Measurements from ENCODE around the gene PPP4R2. TPM values are rescaled to one million over a fixed set of nuclear protein-coding genes. Genes with fewer than 3 reads are reported as not detected.

Gene PPP4R2
- total and polyA plus RNA-seq, 2 donors (not counting 1 experiment from before 2014, with no cell fraction given): 9.8 to 57.5 TPM

GRCh38 chr3:73107676-73108187 lies 111.1 kb downstream of the PPP4R2 start:
- Mint-ChIP-seq H3K4me1 (no peaks in the 10 kb centered on the region), H3K9me3 (ENCODE audit: insufficient read depth) (no peaks in the 10 kb centered on the region), H3K27me3 (peaks cover 7% of the 10 kb centered on the region), H3K27ac (no peak overlapping the region), H3K4me3 (no peak overlapping the region)
- ChIA-PET CTCF (no interaction called here), POLR2A (no interaction called here)
- peaks cover 0 to 6% (median 0%) of the 10 kb centered on the region in 4 experiments for H3K27me3 ChIP-seq (replicated peaks in 1 of 4; ENCODE audit: control extremely low read depth in 1 of 4, control insufficient read depth in 3 of 4, insufficient read depth in 4 of 4, low read length in 3 of 4)
- no peaks in the 10 kb centered on the region for H3K4me1 ChIP-seq (ENCODE audit: control insufficient read depth in 2 of 2, insufficient read depth in 2 of 2, low read length in 2 of 2)
- H3K36me3 ChIP-seq (replicated peaks in 1 of 2; ENCODE audit: control extremely low read depth in 1 of 2, control insufficient read depth in 1 of 2, extremely low read depth in 1 of 2, insufficient read depth in 2 of 2, low read length in 1 of 2): no peaks in the 10 kb centered on the region
- TF ChIP-seq EZH2 (IDR thresholded peaks at IDR 0.05; ENCODE audit: borderline replicate concordance, insufficient read depth, low read depth, low read length, poor library complexity, severe bottlenecking) (no peak), CTCF (IDR thresholded peaks at IDR 0.05) (no peak)
- no peaks in the 10 kb centered on the region for H4K20me1 ChIP-seq (ENCODE audit: control insufficient read depth, insufficient read depth, low read length, poor library complexity, severe bottlenecking)
- H3K4me2 ChIP-seq (replicated peaks; ENCODE audit: low read depth, low read length, poor library complexity, severe bottlenecking): no peak overlapping the region
- no peak overlapping the region for H3K9ac ChIP-seq (ENCODE audit: low read length)
- no peaks in the 10 kb centered on the region for H3K79me2 ChIP-seq (ENCODE audit: control insufficient read depth, insufficient read depth, low read length)
- H3K4me3 ChIP-seq (ENCODE audit: control extremely low read depth in 1 of 5, extremely low read depth in 1 of 5, insufficient read depth in 1 of 5, low read depth in 2 of 5, low read length in 4 of 5): no peak overlapping the region
- no peak overlapping the region for H2AFZ ChIP-seq (ENCODE audit: insufficient read depth, low read depth, low read length, poor library complexity, severe bottlenecking)
- 100% methylated on average over 5 of the region's 5 CpGs for WGBS (ENCODE audit: insufficient coverage)
- H3K27ac ChIP-seq (ENCODE audit: low read length in 2 of 2): no peak overlapping the region
- no peak for DNase-seq
- intact Hi-C loops (cut with micrococcal nuclease): no loop called here
- no peaks in the 10 kb centered on the region for H3K9me3 ChIP-seq (ENCODE audit: control extremely low read depth in 1 of 3, control insufficient read depth in 2 of 3, insufficient read depth in 1 of 3, low read length in 2 of 3)
- no peak for ATAC-seq (ENCODE audit: low read depth)

- no peak for DNase-seq
- Histone ChIP-seq H3K4me2 (replicated peaks; ENCODE audit: low read depth, low read length, poor library complexity, severe bottlenecking) (no peak overlapping the region), H2AFZ (ENCODE audit: insufficient read depth, low read depth, low read length, poor library complexity, severe bottlenecking) (no peak overlapping the region), H3K36me3 (replicated peaks in 1 of 2; ENCODE audit: control extremely low read depth in 1 of 2, control insufficient read depth in 1 of 2, extremely low read depth in 1 of 2, insufficient read depth in 2 of 2, low read length in 1 of 2) (no peaks in the 10 kb centered on the region), H3K27ac (ENCODE audit: low read length in 2 of 2) (no peak overlapping the region), H3K9ac (ENCODE audit: low read length) (no peak overlapping the region), H3K4me1 (ENCODE audit: control insufficient read depth in 2 of 2, insufficient read depth in 2 of 2, low read length in 2 of 2) (no peaks in the 10 kb centered on the region), H3K4me3 (ENCODE audit: control extremely low read depth in 1 of 5, extremely low read depth in 1 of 5, insufficient read depth in 1 of 5, low read depth in 2 of 5, low read length in 4 of 5) (no peak overlapping the region), H3K9me3 (ENCODE audit: control extremely low read depth in 1 of 3, control insufficient read depth in 2 of 3, insufficient read depth in 1 of 3, low read length in 2 of 3) (no peaks in the 10 kb centered on the region), H4K20me1 (ENCODE audit: control insufficient read depth, insufficient read depth, low read length, poor library complexity, severe bottlenecking) (no peaks in the 10 kb centered on the region), H3K79me2 (ENCODE audit: control insufficient read depth, insufficient read depth, low read length) (no peaks in the 10 kb centered on the region), H3K27me3 (replicated peaks in 1 of 4; ENCODE audit: control extremely low read depth in 1 of 4, control insufficient read depth in 3 of 4, insufficient read depth in 4 of 4, low read length in 3 of 4) (peaks cover 0 to 6% (median 0%) of the 10 kb centered on the region in 4 experiments)
- ATAC-seq (ENCODE audit: low read depth): no peak
- WGBS (ENCODE audit: insufficient coverage): no CpG with 5 or more reads among the region's 3 CpGs
- POLR2A ChIA-PET: no interaction called here
- no peak overlapping the region for H3K4me3 Mint-ChIP-seq
- H3K27ac Mint-ChIP-seq: no peak overlapping the region
- CTCF ChIA-PET: interaction anchor here (0.9 kb wide), 1 partner anchor 22 kb away, joined by 3 read pairs; no protein-coding TSS in a partner anchor
- peaks cover 13% of the 10 kb centered on the region for H3K27me3 Mint-ChIP-seq
- H3K4me1 Mint-ChIP-seq: no peaks in the 10 kb centered on the region
- intact Hi-C loops (cut with micrococcal nuclease): no loop called here
- TF ChIP-seq CTCF (IDR thresholded peaks at IDR 0.05) (no peak), EZH2 (IDR thresholded peaks at IDR 0.05; ENCODE audit: borderline replicate concordance, insufficient read depth, low read depth, low read length, poor library complexity, severe bottlenecking) (no peak)
- H3K9me3 Mint-ChIP-seq (ENCODE audit: insufficient read depth): no peaks in the 10 kb centered on the region
These were observed 112.1 kb downstream of the PPP4R2 start for GRCh38 chr3:73108750-73109149.
